Nephron progenitor cell (in vitro differentiated cells): Measurements from ENCODE around the gene HTT.

Experiments used
- DNase-seq: peaks from one replicate; pipeline ENCODE4 v3.0.0; 2021
- H3K27ac Mint-ChIP-seq: 2 replicates; pipeline ENCODE4 v1.8.0; 2021; ENCODE audit warnings: mild to moderate bottlenecking, moderate library complexity, mixed read lengths
- H3K27me3 Mint-ChIP-seq: 2 replicates; pipeline ENCODE4 v1.8.0; 2021; ENCODE audit warnings: mild to moderate bottlenecking, low read depth, mixed read lengths; ENCODE audit not compliant: poor library complexity
- H3K36me3 Mint-ChIP-seq: 2 replicates; pipeline ENCODE4 v1.8.0; 2021; ENCODE audit warnings: low read depth, mixed read lengths
- H3K4me1 Mint-ChIP-seq: 2 replicates; pipeline ENCODE4 v1.8.0; 2021; ENCODE audit warnings: mixed read lengths
- H3K4me3 Mint-ChIP-seq: 2 replicates; pipeline ENCODE4 v1.8.0; 2021; ENCODE audit warnings: mild to moderate bottlenecking, moderate library complexity, mixed read lengths
- H3K9me3 Mint-ChIP-seq: 2 replicates; pipeline ENCODE4 v1.8.0; 2021; ENCODE audit warnings: mild to moderate bottlenecking, moderate library complexity, mixed read lengths
- TF ChIP-seq, protein P1 (sequence below): fragments of 200-600 bp; sonication (generic); IDR thresholded peaks from 2 replicates; pipeline ENCODE4 v1.5.0; 2021; ENCODE audit warnings: antibody characterized with exemption

Gene HTT

GRCh38 chr4:3202836-3203820, 128.6 kb downstream of the HTT start:
- Mint-ChIP-seq H3K4me1 (peaks cover 60% of the 10 kb centered on the region), H3K9me3 (no peaks in the 10 kb centered on the region), H3K4me3 (no peak overlapping the region), H3K36me3 (peaks cover 33% of the 10 kb centered on the region), H3K27ac (peak overlapping the region; percentile 18), H3K27me3 (no peaks in the 10 kb centered on the region)
- DNase-seq: no peak
- TF ChIP-seq, protein P1, sequence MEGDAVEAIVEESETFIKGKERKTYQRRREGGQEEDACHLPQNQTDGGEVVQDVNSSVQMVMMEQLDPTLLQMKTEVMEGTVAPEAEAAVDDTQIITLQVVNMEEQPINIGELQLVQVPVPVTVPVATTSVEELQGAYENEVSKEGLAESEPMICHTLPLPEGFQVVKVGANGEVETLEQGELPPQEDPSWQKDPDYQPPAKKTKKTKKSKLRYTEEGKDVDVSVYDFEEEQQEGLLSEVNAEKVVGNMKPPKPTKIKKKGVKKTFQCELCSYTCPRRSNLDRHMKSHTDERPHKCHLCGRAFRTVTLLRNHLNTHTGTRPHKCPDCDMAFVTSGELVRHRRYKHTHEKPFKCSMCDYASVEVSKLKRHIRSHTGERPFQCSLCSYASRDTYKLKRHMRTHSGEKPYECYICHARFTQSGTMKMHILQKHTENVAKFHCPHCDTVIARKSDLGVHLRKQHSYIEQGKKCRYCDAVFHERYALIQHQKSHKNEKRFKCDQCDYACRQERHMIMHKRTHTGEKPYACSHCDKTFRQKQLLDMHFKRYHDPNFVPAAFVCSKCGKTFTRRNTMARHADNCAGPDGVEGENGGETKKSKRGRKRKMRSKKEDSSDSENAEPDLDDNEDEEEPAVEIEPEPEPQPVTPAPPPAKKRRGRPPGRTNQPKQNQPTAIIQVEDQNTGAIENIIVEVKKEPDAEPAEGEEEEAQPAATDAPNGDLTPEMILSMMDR: no peak

DNA sequence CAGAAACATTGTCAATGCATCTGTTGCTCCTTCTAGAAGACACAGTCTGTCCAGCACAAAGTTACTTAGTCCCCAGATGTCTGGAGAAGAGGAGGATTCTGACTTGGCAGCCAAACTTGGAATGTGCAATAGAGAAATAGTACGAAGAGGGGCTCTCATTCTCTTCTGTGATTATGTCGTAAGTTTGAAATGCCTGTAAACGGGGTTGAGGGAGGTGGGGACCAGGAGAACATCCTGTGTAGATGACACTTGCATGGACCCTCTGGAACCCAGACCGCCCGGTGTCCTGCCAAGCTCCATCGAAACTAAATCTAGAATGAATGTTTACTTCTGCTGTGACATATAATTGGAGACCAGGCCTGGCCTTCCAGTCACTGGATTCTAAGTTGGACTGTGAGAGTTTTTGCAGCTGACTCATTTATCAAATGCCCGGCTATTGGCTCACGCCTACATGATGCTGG, 129.5 kb downstream of the HTT start:
- peak overlapping the region; percentile 53 for H3K27ac Mint-ChIP-seq
- H3K4me3 Mint-ChIP-seq: no peak overlapping the region
- H3K36me3 Mint-ChIP-seq: peaks cover 42% of the 10 kb centered on the region
- no peak for DNase-seq
- H3K9me3 Mint-ChIP-seq: no peaks in the 10 kb centered on the region
- H3K4me1 Mint-ChIP-seq: peaks cover 60% of the 10 kb centered on the region
- TF ChIP-seq, protein P1: no peak
- H3K27me3 Mint-ChIP-seq: no peaks in the 10 kb centered on the region

DNA sequence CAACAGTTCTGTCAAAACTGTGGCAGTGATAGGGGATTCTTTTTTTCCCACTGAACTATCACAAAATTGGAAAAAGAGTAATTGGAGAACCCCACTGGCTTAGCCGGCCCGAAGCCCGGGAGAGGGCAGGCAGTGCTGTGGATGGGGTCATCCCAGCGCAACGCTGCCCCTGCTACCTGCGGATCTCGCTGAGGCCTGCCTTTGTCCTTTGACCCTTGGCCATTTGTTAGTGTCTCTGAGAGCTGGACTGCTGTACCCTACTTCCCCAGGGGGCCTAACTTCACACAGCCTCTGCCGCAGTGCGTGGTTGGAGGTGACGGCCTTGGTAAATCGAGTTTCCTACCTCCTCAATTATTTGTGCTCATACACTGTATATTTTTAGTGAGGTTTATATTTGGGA, 131.5 kb downstream of the HTT start:
- DNase-seq: peak; percentile 57
- no peaks in the 10 kb centered on the region for H3K9me3 Mint-ChIP-seq
- peaks cover 58% of the 10 kb centered on the region for H3K36me3 Mint-ChIP-seq
- TF ChIP-seq, protein P1: no peak
- H3K4me3 Mint-ChIP-seq: no peak overlapping the region
- peaks cover 60% of the 10 kb centered on the region for H3K4me1 Mint-ChIP-seq
- H3K27me3 Mint-ChIP-seq: no peaks in the 10 kb centered on the region
- peak overlapping the region; percentile 77 for H3K27ac Mint-ChIP-seq

DNA sequence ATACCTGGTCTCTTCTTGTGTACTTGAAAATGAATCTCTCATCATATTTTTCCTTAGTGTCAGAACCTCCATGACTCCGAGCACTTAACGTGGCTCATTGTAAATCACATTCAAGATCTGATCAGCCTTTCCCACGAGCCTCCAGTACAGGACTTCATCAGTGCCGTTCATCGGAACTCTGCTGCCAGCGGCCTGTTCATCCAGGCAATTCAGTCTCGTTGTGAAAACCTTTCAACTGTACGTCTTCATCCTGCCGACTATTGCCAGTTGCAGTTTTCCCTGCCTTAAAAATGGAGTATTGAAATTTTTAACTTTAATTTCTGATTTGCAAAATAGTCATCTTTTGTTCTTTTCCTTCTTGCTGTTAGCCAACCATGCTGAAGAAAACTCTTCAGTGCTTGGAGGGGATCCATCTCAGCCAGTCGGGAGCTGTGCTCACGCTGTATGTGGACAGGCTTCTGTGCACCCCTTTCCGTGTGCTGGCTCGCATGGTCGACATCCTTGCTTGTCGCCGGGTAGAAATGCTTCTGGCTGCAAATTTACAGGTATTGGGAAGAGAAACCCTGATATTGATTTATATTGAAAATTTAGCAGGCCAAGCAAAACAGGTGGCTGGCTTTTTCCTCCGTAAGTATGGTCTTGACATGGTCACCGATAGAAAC, 132.1 kb downstream of the HTT start:
- no peak overlapping the region for H3K4me3 Mint-ChIP-seq

GRCh38 chr4:3207531-3208037, 133.1 kb downstream of the HTT start:
- Mint-ChIP-seq H3K9me3 (no peaks in the 10 kb centered on the region), H3K36me3 (peaks cover 62% of the 10 kb centered on the region), H3K4me3 (no peak overlapping the region), H3K4me1 (peaks cover 44% of the 10 kb centered on the region), H3K27me3 (no peaks in the 10 kb centered on the region), H3K27ac (no peak overlapping the region)
- DNase-seq: no peak
- TF ChIP-seq, protein P1: no peak

More for the DNA sequence above, 132.1 kb downstream of the HTT start:
- Mint-ChIP-seq H3K27me3 (no peaks in the 10 kb centered on the region), H3K27ac (peak overlapping the region; percentile 77), H3K4me1 (peaks cover 54% of the 10 kb centered on the region), H3K9me3 (no peaks in the 10 kb centered on the region), H3K36me3 (peaks cover 57% of the 10 kb centered on the region)
- TF ChIP-seq, protein P1: no peak
- no peak for DNase-seq
